HUDEP-2 (cell line): ENCODE data around the gene SLIT3.

Source experiments
- DNase-seq, 76 experiments: peaks; one replicate each; lab custom pipeline; 2025; ENCODE audit not compliant: unreplicated experiment in 76 of 76; lab: John Stamatoyannopoulos, UW

The SLIT3 gene

GRCh38 chr5:169300468-169301385 lies at the start of gene SLIT3:
Gene SLIT3 (minus strand): TSS chr5:169301139. CDS start chr5:169300709, 430 bp downstream.
- DNase-seq: no peak

- no peak for DNase-seq
Measured at GRCh38 chr5:169350016-169350415, 49.1 kb upstream of the SLIT3 start.

GRCh38 chr5:169347786-169348185 lies 46.8 kb upstream of the SLIT3 start:
- DNase-seq: no peak

- DNase-seq: no peak
Measured at GRCh38 chr5:169344629-169345028, 43.7 kb upstream of the SLIT3 start.

- no peak for DNase-seq
Measured at GRCh38 chr5:169343766-169344165, 42.8 kb upstream of the SLIT3 start.

- no peak for DNase-seq
Measured at GRCh38 chr5:169341556-169341955, 40.6 kb upstream of the SLIT3 start.

- no peak for DNase-seq
Measured at GRCh38 chr5:169339869-169340268, 38.9 kb upstream of the SLIT3 start.

GRCh38 chr5:169336242-169336641 lies 35.3 kb upstream of the SLIT3 start:
- DNase-seq: no peak

GRCh38 chr5:169335806-169336205 lies 34.9 kb upstream of the SLIT3 start:
- DNase-seq: peak in 1 of 76 experiments; percentile 1

GRCh38 chr5:169333518-169333917 lies 32.6 kb upstream of the SLIT3 start:
- no peak for DNase-seq

- DNase-seq: no peak
Measured at GRCh38 chr5:169331292-169331852, 30.4 kb upstream of the SLIT3 start.

- no peak for DNase-seq
Measured at GRCh38 chr5:169328401-169328800, 27.5 kb upstream of the SLIT3 start.

- no peak for DNase-seq
Measured at GRCh38 chr5:169325273-169325672, 24.3 kb upstream of the SLIT3 start.

GRCh38 chr5:169318556-169318955 lies 17.6 kb upstream of the SLIT3 start:
- no peak for DNase-seq

GRCh38 chr5:169307646-169308045 lies 6.7 kb upstream of the SLIT3 start:
- no peak for DNase-seq

- DNase-seq: no peak
Measured at GRCh38 chr5:169305366-169305765, 4.4 kb upstream of the SLIT3 start.

- no peak for DNase-seq
Measured at GRCh38 chr5:169304175-169304574, 3.2 kb upstream of the SLIT3 start.

GRCh38 chr5:169303119-169303515 lies 2.2 kb upstream of the SLIT3 start:
- DNase-seq: no peak

GRCh38 chr5:169302491-169303118 lies 1.7 kb upstream of the SLIT3 start:
- DNase-seq: peak in 63 of 76 experiments; percentile 2 to 68 (median 34)

- no peak for DNase-seq
Measured at GRCh38 chr5:169301986-169302385, 1.0 kb upstream of the SLIT3 start.

GRCh38 chr5:169301386-169301934 lies 521 bp upstream of the SLIT3 start:
- no peak for DNase-seq
